B cell (primary cell): ENCODE results near the gene BBC3. TPM values are rescaled to one million over a fixed set of nuclear protein-coding genes. Genes with fewer than 3 reads are reported as not detected.
A peak's percentile ranks its signal among the peaks of the same experiment; 100 is the strongest.

Experiments
- ATAC-seq: fragments of 200-7000 bp; cut with Tn5 transposase; one replicate; pipeline ENCODE4 v1.10.0; 2021; ENCODE audit warnings: low read depth, mild to moderate bottlenecking, moderate number of reproducible peaks, moderate library complexity
- CTCF ChIA-PET: fragments of 350-600 bp; sonication (Branson Sonifier 250); formaldehyde crosslinking; loops from one replicate; lab custom pipeline; 2021; ENCODE audit warnings: antibody characterized with exemption, inconsistent platforms; lab: Charles Lee
- POLR2A ChIA-PET: fragments of 350-600 bp; sonication (Branson Sonifier 250); formaldehyde crosslinking; loops from one replicate; lab custom pipeline; 2021; ENCODE audit warnings: antibody characterized with exemption; lab: Charles Lee
- DNase-seq: peaks from one replicate; pipeline ENCODE4 v3.0.0; 2013
- H2AFZ ChIP-seq: 2 replicates; pipeline ENCODE4 v1.6.1; 2012; ENCODE audit warnings: mild to moderate bottlenecking, low read depth, low read length; ENCODE audit not compliant: insufficient read depth, poor library complexity, severe bottlenecking
- H3K27ac ChIP-seq, 2 donors: 1 replicate in 1 of 2; 2 replicates in 1 of 2; pipeline ENCODE4 v1.5.1; 2012 to 2013; ENCODE audit warnings: low read length in 2 of 2, mild to moderate bottlenecking in 2 of 2, moderate library complexity in 1 of 2
- H3K27me3 ChIP-seq, 4 experiments: fragments of 200-600 bp in 1 of 4; sonication (generic) in 1 of 4; replicated peaks in 1 of 4; 1 replicate in 2 of 4; 2 replicates in 2 of 4; pipeline versions ENCODE4 v1.6.1 to v1.7.0; 2013 to 2016; ENCODE audit warnings: low read length in 3 of 4, mild to moderate bottlenecking in 2 of 4, mixed read lengths in 1 of 4, moderate library complexity in 1 of 4; ENCODE audit not compliant: insufficient read depth in 4 of 4, control insufficient read depth in 3 of 4; ENCODE audit errors: control extremely low read depth in 1 of 4
- H3K36me3 ChIP-seq, 2 experiments: replicated peaks in 1 of 2; 1 replicate in 1 of 2; 2 replicates in 1 of 2; pipeline versions ENCODE4 v1.6.1 to v1.7.1; 2013; ENCODE audit warnings: low read length in 1 of 2; ENCODE audit not compliant: insufficient read depth in 2 of 2, control insufficient read depth in 1 of 2; ENCODE audit errors: control extremely low read depth in 1 of 2, extremely low read depth in 1 of 2
- H3K4me1 ChIP-seq, 2 donors: fragments of 200-600 bp in 1 of 2; sonication (generic) in 1 of 2; 1 replicate in 1 of 2; 2 replicates in 1 of 2; pipeline versions ENCODE4 v1.5.1 to v1.6.1; 2013 to 2017; ENCODE audit warnings: low read length in 2 of 2; ENCODE audit not compliant: control insufficient read depth in 2 of 2, insufficient read depth in 2 of 2
- H3K4me2 ChIP-seq: replicated peaks from 2 replicates; pipeline ENCODE3; 2012; ENCODE audit warnings: mild to moderate bottlenecking, low read depth, low read length; ENCODE audit not compliant: poor library complexity, severe bottlenecking
- H3K4me3 ChIP-seq, 5 experiments: fragments of 200-600 bp in 1 of 5; sonication (generic) in 1 of 5; 1 replicate in 3 of 5; 2 replicates in 2 of 5; pipeline versions ENCODE4 v1.5.1 to v1.7.0; 2011 to 2016; ENCODE audit warnings: low read length in 4 of 5, mild to moderate bottlenecking in 4 of 5, low read depth in 2 of 5, control low read depth in 1 of 5, moderate library complexity in 1 of 5; ENCODE audit not compliant: insufficient read depth in 1 of 5; ENCODE audit errors: control extremely low read depth in 1 of 5, extremely low read depth in 1 of 5
- H3K79me2 ChIP-seq: fragments of 200-600 bp; sonication (generic); one replicate; pipeline ENCODE4 v1.6.0; 2016; ENCODE audit warnings: low read length; ENCODE audit not compliant: control insufficient read depth, insufficient read depth
- H3K9ac ChIP-seq: fragments of 200-600 bp; sonication (generic); 2 replicates; pipeline ENCODE4 v1.6.1; 2017; ENCODE audit warnings: mild to moderate bottlenecking, low read length, moderate library complexity
- H3K9me3 ChIP-seq, 3 donors: one replicate each; pipeline versions ENCODE4 v1.6.1 to v1.7.1; 2013; ENCODE audit warnings: low read length in 2 of 3; ENCODE audit not compliant: control insufficient read depth in 2 of 3, insufficient read depth in 1 of 3; ENCODE audit errors: control extremely low read depth in 1 of 3
- H4K20me1 ChIP-seq: 2 replicates; pipeline ENCODE4 v1.6.0; 2012; ENCODE audit warnings: mild to moderate bottlenecking, low read length; ENCODE audit not compliant: insufficient read depth, control insufficient read depth, poor library complexity, severe bottlenecking
- H3K27ac Mint-ChIP-seq: one replicate; pipeline ENCODE4 v1.8.0; 2021; ENCODE audit warnings: mixed read lengths
- H3K27me3 Mint-ChIP-seq: one replicate; pipeline ENCODE4 v1.8.0; 2021; ENCODE audit warnings: mixed read lengths
- H3K4me1 Mint-ChIP-seq: one replicate; pipeline ENCODE4 v1.8.0; 2021; ENCODE audit warnings: mixed read lengths
- H3K4me3 Mint-ChIP-seq: one replicate; pipeline ENCODE4 v1.8.0; 2021; ENCODE audit warnings: mixed read lengths
- H3K9me3 Mint-ChIP-seq: one replicate; pipeline ENCODE4 v1.8.0; 2022; ENCODE audit warnings: mixed read lengths; ENCODE audit not compliant: insufficient read depth
- EZH2 ChIP-seq: IDR thresholded peaks from 2 replicates; pipeline ENCODE4 v1.6.1; 2012; ENCODE audit warnings: borderline replicate concordance, low read depth, mild to moderate bottlenecking, moderate library complexity, low read length; ENCODE audit not compliant: insufficient read depth, poor library complexity, severe bottlenecking
- WGBS: methylation state at CpG from one replicate; pipeline ENCODE4 v1.1.5; 2013; ENCODE audit warnings: missing lambda C conversion rate; ENCODE audit not compliant: insufficient coverage; 5-methylcytosine and 5-hydroxymethylcytosine counted together
- intact Hi-C: fragments of 100-400 bp; cut with micrococcal nuclease; formaldehyde crosslinking; loops from one replicate; pipeline ENCODE4 v1.10.0; 2022
- polyA plus RNA-seq: library from polyadenylated mRNA; depleted of rRNA; stranded (reverse); fragments of >200 nt; gene quantifications from 2 replicates; pipeline ENCODE4 v1.2.3, GENCODE V29; 2012
- total RNA-seq, 2 donors: library from RNA; stranded (reverse); fragments of 120-200 nt in 1 of 2; gene quantifications; 1 replicate in 1 of 2; 2 replicates in 1 of 2; pipeline versions ENCODE4 v1.2.3 to v1.2.4, GENCODE V29; 2013 to 2022
- TF ChIP-seq, protein P1 (sequence below): fragments of 200-600 bp; IDR thresholded peaks from one replicate; pipeline ENCODE4 v1.8.0; 2022; ENCODE audit warnings: antibody characterized with exemption, mild to moderate bottlenecking

BBC3 gene
- total and polyA plus RNA-seq, 2 donors (not counting 1 experiment from before 2014, with no cell fraction given), result 10.2 to 17.8 TPM

- peak; percentile 90 for DNase-seq
- Histone ChIP-seq H3K36me3 (no peaks in the 10 kb centered on the region), H3K79me2 (no peaks in the 10 kb centered on the region), H3K4me2 (peak overlapping the region; percentile 80), H2AFZ (no peak overlapping the region), H3K4me1 (peaks cover 50% of the 10 kb centered on the region in 2 donors), H3K27ac (no peak overlapping the region), H3K27me3 (peaks cover 0 to 47% (median 24%) of the 10 kb centered on the region in 4 experiments), H3K4me3 (no peak overlapping the region), H3K9ac (no peak overlapping the region), H3K9me3 (peaks cover 0 to 21% (median 0%) of the 10 kb centered on the region in 3 donors), H4K20me1 (no peaks in the 10 kb centered on the region)
- no peak overlapping the region for H3K27ac Mint-ChIP-seq
- WGBS, result 18% methylated on average over 12 of the region's 27 CpGs
- no peaks in the 10 kb centered on the region for H3K9me3 Mint-ChIP-seq
- ChIA-PET POLR2A (interaction anchor here (0.6 to 1.4 kb wide), 4 partner anchors 12 to 1228 kb away, joined by 4 to 18 read pairs (median 7); no protein-coding TSS in a partner anchor), CTCF (interaction anchor here (1.0 to 5.3 kb wide), 2 partner anchors 11 to 30 kb away, joined by 3 to 45 read pairs; no protein-coding TSS in a partner anchor)
- H3K4me1 Mint-ChIP-seq, result peaks cover 30% of the 10 kb centered on the region
- ATAC-seq, result peak; percentile 45
- H3K27me3 Mint-ChIP-seq, result peaks cover 17% of the 10 kb centered on the region
- H3K4me3 Mint-ChIP-seq, result peak overlapping the region; percentile 23
- intact Hi-C loops, result loop anchor here (1.0 to 5.0 kb wide), 2 partner anchors 10 to 109 kb away; partner anchors contain the start of genes BBC3 and SAE1
- TF ChIP-seq, protein P1, sequence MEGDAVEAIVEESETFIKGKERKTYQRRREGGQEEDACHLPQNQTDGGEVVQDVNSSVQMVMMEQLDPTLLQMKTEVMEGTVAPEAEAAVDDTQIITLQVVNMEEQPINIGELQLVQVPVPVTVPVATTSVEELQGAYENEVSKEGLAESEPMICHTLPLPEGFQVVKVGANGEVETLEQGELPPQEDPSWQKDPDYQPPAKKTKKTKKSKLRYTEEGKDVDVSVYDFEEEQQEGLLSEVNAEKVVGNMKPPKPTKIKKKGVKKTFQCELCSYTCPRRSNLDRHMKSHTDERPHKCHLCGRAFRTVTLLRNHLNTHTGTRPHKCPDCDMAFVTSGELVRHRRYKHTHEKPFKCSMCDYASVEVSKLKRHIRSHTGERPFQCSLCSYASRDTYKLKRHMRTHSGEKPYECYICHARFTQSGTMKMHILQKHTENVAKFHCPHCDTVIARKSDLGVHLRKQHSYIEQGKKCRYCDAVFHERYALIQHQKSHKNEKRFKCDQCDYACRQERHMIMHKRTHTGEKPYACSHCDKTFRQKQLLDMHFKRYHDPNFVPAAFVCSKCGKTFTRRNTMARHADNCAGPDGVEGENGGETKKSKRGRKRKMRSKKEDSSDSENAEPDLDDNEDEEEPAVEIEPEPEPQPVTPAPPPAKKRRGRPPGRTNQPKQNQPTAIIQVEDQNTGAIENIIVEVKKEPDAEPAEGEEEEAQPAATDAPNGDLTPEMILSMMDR, result no peak
- TF ChIP-seq EZH2, result no peak
These were observed 10.3 kb upstream of the BBC3 start for GRCh38 chr19:47240996-47241918.
